Nephron progenitor cell (in vitro differentiated cells): ENCODE data around the gene OR1L8.
"Not testable (repeated sequence)": the region's sequence is repeated elsewhere in the genome, so short reads cannot be mapped to it uniquely, and the experiment has no call there.

Source experiments
- DNase-seq: peaks from one replicate; pipeline ENCODE4 v3.0.0; 2021
- H3K27ac Mint-ChIP-seq: 2 replicates; pipeline ENCODE4 v1.8.0; 2021; ENCODE audit warnings: mild to moderate bottlenecking, moderate library complexity, mixed read lengths
- H3K27me3 Mint-ChIP-seq: 2 replicates; pipeline ENCODE4 v1.8.0; 2021; ENCODE audit warnings: mild to moderate bottlenecking, low read depth, mixed read lengths; ENCODE audit not compliant: poor library complexity
- H3K36me3 Mint-ChIP-seq: 2 replicates; pipeline ENCODE4 v1.8.0; 2021; ENCODE audit warnings: low read depth, mixed read lengths
- H3K4me1 Mint-ChIP-seq: 2 replicates; pipeline ENCODE4 v1.8.0; 2021; ENCODE audit warnings: mixed read lengths
- H3K4me3 Mint-ChIP-seq: 2 replicates; pipeline ENCODE4 v1.8.0; 2021; ENCODE audit warnings: mild to moderate bottlenecking, moderate library complexity, mixed read lengths
- H3K9me3 Mint-ChIP-seq: 2 replicates; pipeline ENCODE4 v1.8.0; 2021; ENCODE audit warnings: mild to moderate bottlenecking, moderate library complexity, mixed read lengths
- TF ChIP-seq, protein P1 (sequence below): fragments of 200-600 bp; sonication (generic); IDR thresholded peaks from 2 replicates; pipeline ENCODE4 v1.5.0; 2021; ENCODE audit warnings: antibody characterized with exemption

The OR1L8 gene

GRCh38 chr9:122552812-122553211 is 30.4 kb downstream of the OR1L8 start, which contains the start of gene OR1N2:
Gene OR1N2, plus strand, starts transcription at chr9:122553112. Its CDS starts 100 bp downstream, at chr9:122553212.
- TF ChIP-seq, protein P1, sequence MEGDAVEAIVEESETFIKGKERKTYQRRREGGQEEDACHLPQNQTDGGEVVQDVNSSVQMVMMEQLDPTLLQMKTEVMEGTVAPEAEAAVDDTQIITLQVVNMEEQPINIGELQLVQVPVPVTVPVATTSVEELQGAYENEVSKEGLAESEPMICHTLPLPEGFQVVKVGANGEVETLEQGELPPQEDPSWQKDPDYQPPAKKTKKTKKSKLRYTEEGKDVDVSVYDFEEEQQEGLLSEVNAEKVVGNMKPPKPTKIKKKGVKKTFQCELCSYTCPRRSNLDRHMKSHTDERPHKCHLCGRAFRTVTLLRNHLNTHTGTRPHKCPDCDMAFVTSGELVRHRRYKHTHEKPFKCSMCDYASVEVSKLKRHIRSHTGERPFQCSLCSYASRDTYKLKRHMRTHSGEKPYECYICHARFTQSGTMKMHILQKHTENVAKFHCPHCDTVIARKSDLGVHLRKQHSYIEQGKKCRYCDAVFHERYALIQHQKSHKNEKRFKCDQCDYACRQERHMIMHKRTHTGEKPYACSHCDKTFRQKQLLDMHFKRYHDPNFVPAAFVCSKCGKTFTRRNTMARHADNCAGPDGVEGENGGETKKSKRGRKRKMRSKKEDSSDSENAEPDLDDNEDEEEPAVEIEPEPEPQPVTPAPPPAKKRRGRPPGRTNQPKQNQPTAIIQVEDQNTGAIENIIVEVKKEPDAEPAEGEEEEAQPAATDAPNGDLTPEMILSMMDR: no peak
- Mint-ChIP-seq H3K9me3 (peaks cover 28% of the 10 kb centered on the region), H3K27ac (no peak within 1 kb of the TSS), H3K4me3 (no peak within 1 kb of the TSS), H3K27me3 (peaks cover 16% of the 10 kb centered on the region), H3K4me1 (no peaks in the 10 kb centered on the region), H3K36me3 (no peaks in the 10 kb centered on the region)
- no peak for DNase-seq

DNA sequence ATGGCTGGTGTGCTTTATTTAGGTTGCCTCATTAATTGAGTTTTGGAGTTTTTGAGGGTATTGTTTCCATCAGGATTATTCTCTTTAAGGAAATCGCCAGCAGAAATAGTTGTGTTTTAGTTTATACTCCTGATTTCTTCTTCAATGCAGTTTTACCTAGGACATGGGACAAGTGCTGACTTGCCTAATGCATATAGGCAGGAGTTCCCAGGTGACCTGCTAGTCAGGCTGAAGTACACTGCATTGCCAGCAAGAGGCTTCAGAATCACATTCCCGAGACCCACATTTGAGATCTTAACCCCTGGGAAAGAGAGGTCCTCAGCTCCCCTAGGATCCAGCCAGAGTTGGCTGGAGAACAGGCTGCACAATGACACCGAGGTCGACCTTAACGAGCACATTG is 31.8 kb downstream of the OR1L8 start:
- H3K27ac Mint-ChIP-seq: no peak overlapping the region
- H3K4me1 Mint-ChIP-seq: no peaks in the 10 kb centered on the region
- DNase-seq: no peak
- no peaks in the 10 kb centered on the region for H3K36me3 Mint-ChIP-seq
- peaks cover 12% of the 10 kb centered on the region for H3K27me3 Mint-ChIP-seq
- peaks cover 28% of the 10 kb centered on the region for H3K9me3 Mint-ChIP-seq
- TF ChIP-seq, protein P1: no peak
- H3K4me3 Mint-ChIP-seq: no peak overlapping the region

DNA sequence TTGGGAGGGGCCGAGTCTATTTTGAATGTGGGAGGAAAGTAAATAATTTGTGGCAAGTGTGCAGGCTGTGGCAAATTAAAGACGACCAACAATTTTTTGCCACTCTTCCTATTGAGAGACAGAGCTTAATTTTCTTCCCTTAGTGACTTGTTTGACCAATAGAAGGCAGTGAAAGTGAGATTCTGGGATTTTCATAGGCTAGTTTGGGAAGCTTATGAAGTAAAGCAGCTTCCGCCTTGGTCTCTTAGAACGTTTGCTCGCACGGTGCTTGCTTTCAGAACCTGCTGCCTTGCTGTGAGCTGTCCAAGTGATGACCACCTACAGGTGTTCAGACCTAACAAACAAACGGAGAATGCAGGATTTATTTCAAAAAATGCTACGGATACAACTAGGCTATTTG is 37.0 kb downstream of the OR1L8 start:
- H3K27ac Mint-ChIP-seq: no peak overlapping the region
- TF ChIP-seq, protein P1: no peak
- H3K4me1 Mint-ChIP-seq: no peaks in the 10 kb centered on the region
- no peaks in the 10 kb centered on the region for H3K27me3 Mint-ChIP-seq
- no peak overlapping the region for H3K4me3 Mint-ChIP-seq
- H3K36me3 Mint-ChIP-seq: no peaks in the 10 kb centered on the region
- H3K9me3 Mint-ChIP-seq: peaks cover 35% of the 10 kb centered on the region
- no peak for DNase-seq

DNA sequence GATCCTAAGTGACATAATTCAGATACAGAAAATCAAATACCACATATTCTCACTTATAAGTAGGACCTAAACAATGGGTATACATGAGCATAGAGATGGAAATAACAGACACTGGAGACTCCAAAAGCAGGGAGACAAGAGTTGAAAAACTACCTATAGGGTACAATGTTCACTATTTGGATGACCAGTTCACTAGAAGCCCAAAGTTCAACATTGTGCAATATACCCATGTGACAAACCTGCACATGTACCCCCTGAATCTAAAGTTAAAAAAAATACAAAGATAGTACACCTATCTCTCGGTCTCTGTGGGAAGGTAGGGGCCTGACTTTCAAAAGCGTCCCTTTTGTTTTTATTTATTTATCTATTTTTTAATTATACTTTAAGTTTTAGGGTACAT is 44.4 kb downstream of the OR1L8 start:
- DNase-seq: no peak
- H3K4me1 Mint-ChIP-seq: no peaks in the 10 kb centered on the region
- H3K4me3 Mint-ChIP-seq: no peak overlapping the region
- H3K36me3 Mint-ChIP-seq: no peaks in the 10 kb centered on the region
- peaks cover 62% of the 10 kb centered on the region for H3K9me3 Mint-ChIP-seq
- TF ChIP-seq, protein P1: no peak
- H3K27me3 Mint-ChIP-seq: peaks cover 14% of the 10 kb centered on the region
- no peak overlapping the region for H3K27ac Mint-ChIP-seq

GRCh38 chr9:122537066-122537465 is 46.1 kb downstream of the OR1L8 start:
- not testable (repeated sequence) for H3K4me3 Mint-ChIP-seq, H3K36me3 Mint-ChIP-seq, H3K4me1 Mint-ChIP-seq, H3K27ac Mint-ChIP-seq, DNase-seq
- H3K9me3 Mint-ChIP-seq: peaks cover 78% of the 10 kb centered on the region
- peaks cover 18% of the 10 kb centered on the region for H3K27me3 Mint-ChIP-seq

DNA sequence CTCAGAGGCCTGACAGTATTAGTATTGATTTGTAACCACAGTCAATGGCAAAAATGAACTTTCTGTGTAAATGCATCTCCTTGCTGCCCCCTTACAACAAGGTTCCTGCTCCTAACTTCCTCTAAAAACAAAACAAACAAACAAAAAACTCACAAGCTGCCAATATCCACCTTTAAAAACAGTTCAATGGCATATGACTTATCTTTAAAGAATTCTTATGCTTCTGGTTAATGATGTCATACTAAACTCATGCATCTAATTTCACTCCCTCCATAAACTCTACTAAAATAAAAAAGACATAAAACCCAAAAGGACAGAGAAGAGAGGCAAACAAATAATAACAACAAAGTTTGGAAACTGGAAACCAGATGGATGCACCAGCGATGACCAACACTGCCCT is 47.0 kb downstream of the OR1L8 start:
- Mint-ChIP-seq H3K4me3 (no peak overlapping the region), H3K27me3 (peaks cover 18% of the 10 kb centered on the region), H3K36me3 (no peaks in the 10 kb centered on the region), H3K4me1 (no peaks in the 10 kb centered on the region), H3K9me3 (peaks cover 74% of the 10 kb centered on the region), H3K27ac (no peak overlapping the region)
- no peak for DNase-seq
- TF ChIP-seq, protein P1: no peak

- DNase-seq, H3K4me1 Mint-ChIP-seq, H3K36me3 Mint-ChIP-seq, H3K27ac Mint-ChIP-seq, H3K4me3 Mint-ChIP-seq: not testable (repeated sequence)
- Mint-ChIP-seq H3K27me3 (peaks cover 24% of the 10 kb centered on the region), H3K9me3 (peaks cover 86% of the 10 kb centered on the region)
Measured at GRCh38 chr9:122531157-122531556, 52.0 kb downstream of the OR1L8 start.
